HCT116 (cell line): ENCODE measurements around the gene PNLDC1. TPM values are rescaled to one million over a fixed set of nuclear protein-coding genes. Genes with fewer than 3 reads are reported as not detected.

Experiments
- ATAC-seq: fragments of 200-7000 bp; cut with Tn5 transposase; 2 replicates; pipeline ENCODE4 v1.9.1; 2020; ENCODE audit warnings: mild to moderate bottlenecking, moderate library complexity
- BruUV-seq: library from RNA; stranded (reverse); fragments of 400-500 nt; replicated peaks from 2 replicates; lab custom pipeline; 2021; lab: Mats Ljungman, UMichigan
- CTCF ChIA-PET: fragments of 300-600 bp; sonication (Branson Sonifier 250); formaldehyde crosslinking; loops from one replicate; lab custom pipeline; 2021; ENCODE audit warnings: antibody characterized with exemption; lab: Charles Lee
- POLR2A ChIA-PET: fragments of 300-600, 350-600 bp; sonication (Branson Sonifier 250); formaldehyde crosslinking; loops from one replicate; lab custom pipeline; 2021; ENCODE audit warnings: antibody characterized with exemption; lab: Charles Lee
- RAD21 ChIA-PET, 2 experiments: fragments of 300-600 bp; sonication (Branson Sonifier 250); formaldehyde crosslinking; loops; one replicate each; lab custom pipeline; 2023; ENCODE audit warnings: low total read pairs in 2 of 2; ENCODE audit not compliant: uncharacterized antibody in 2 of 2, unreplicated experiment in 2 of 2, low non-redundant PET in 1 of 2; lab: Charles Lee
- DNase-seq: peaks from one replicate; pipeline ENCODE4 v3.0.0-alpha.2; 2010; ENCODE audit warnings: low read depth, low spot score
- H2AFZ ChIP-seq: fragments of 200-600 bp; shearing (Covaris generic), sonication (generic); 2 replicates; pipeline ENCODE4 v1.6.1; 2017; ENCODE audit warnings: low read depth, mixed run types, mixed read lengths, antibody characterized with exemption, low read length; ENCODE audit not compliant: poor library complexity, severe bottlenecking
- H3K27ac ChIP-seq: 2 replicates; pipeline ENCODE4 v1.5.1; 2012; ENCODE audit warnings: low read depth, low read length
- H3K27me3 ChIP-seq: fragments of 200-600 bp; sonication (generic); 2 replicates; pipeline ENCODE4 v1.6.1; 2016; ENCODE audit warnings: mixed run types, low read length, mixed read lengths; ENCODE audit not compliant: insufficient read depth
- H3K36me3 ChIP-seq, 2 experiments: fragments of 200-500 bp in 1 of 2; fragments of 200-600 bp in 1 of 2; sonication (Bioruptor generic) in 1 of 2; sonication (generic) in 1 of 2; 2 replicates each; pipeline versions ENCODE4 v1.5.1 to v1.6.1; 2014 to 2016; ENCODE audit warnings: low read length in 2 of 2, inconsistent platforms in 1 of 2, mixed read lengths in 1 of 2, mixed run types in 1 of 2; ENCODE audit not compliant: insufficient read depth in 2 of 2, control insufficient read depth in 1 of 2
- H3K4me1 ChIP-seq, 2 experiments: fragments of 200-600 bp in 1 of 2; sonication (generic) in 1 of 2; 2 replicates each; pipeline versions ENCODE4 v1.5.1 to v1.6.1; 2012 to 2017; ENCODE audit warnings: low read length in 2 of 2, inconsistent platforms in 1 of 2, mild to moderate bottlenecking in 1 of 2, mixed read lengths in 1 of 2, mixed run types in 1 of 2, moderate library complexity in 1 of 2; ENCODE audit not compliant: insufficient read depth in 2 of 2, control insufficient read depth in 1 of 2
- H3K4me2 ChIP-seq: fragments of 200-600 bp; sonication (generic); 2 replicates; pipeline ENCODE4 v1.6.1; 2017; ENCODE audit warnings: mixed run types, low read length, mixed read lengths
- H3K4me3 ChIP-seq, 2 experiments: fragments of 200-600 bp in 1 of 2; sonication (generic) in 1 of 2; replicated peaks in 1 of 2; 2 replicates each; pipeline ENCODE4 v1.5.1; 2011 to 2016; ENCODE audit warnings: low read length in 2 of 2, control low read depth in 1 of 2, low read depth in 1 of 2, mild to moderate bottlenecking in 1 of 2, mixed read lengths in 1 of 2, mixed run types in 1 of 2
- H3K79me2 ChIP-seq: fragments of 200-600 bp; sonication (generic); 2 replicates; pipeline ENCODE4 v1.6.1; 2017; ENCODE audit warnings: mild to moderate bottlenecking, mixed run types, low read length, moderate library complexity, mixed read lengths; ENCODE audit not compliant: insufficient read depth
- H3K9ac ChIP-seq: fragments of 200-600 bp; sonication (generic); 2 replicates; pipeline ENCODE4 v1.6.1; 2016; ENCODE audit warnings: low read length, mixed read lengths
- H3K9me2 ChIP-seq: fragments of 200-600 bp; sonication (generic), shearing (Covaris generic); 2 replicates; pipeline ENCODE4 v1.6.1; 2017; ENCODE audit warnings: mixed run types, mild to moderate bottlenecking, moderate library complexity; ENCODE audit not compliant: insufficient read depth
- H3K9me3 ChIP-seq, 2 experiments: fragments of 200-500 bp in 1 of 2; fragments of 200-600 bp in 1 of 2; sonication (Bioruptor generic) in 1 of 2; sonication (generic) in 1 of 2; 2 replicates each; pipeline ENCODE4 v1.6.1; 2014 to 2017; ENCODE audit warnings: low read length in 2 of 2, mixed read lengths in 2 of 2, inconsistent platforms in 1 of 2, low read depth in 1 of 2, mild to moderate bottlenecking in 1 of 2, mixed run types in 1 of 2, moderate library complexity in 1 of 2; ENCODE audit not compliant: control insufficient read depth in 1 of 2, insufficient read depth in 1 of 2
- H4K20me1 ChIP-seq: fragments of 200-600 bp; sonication (generic), shearing (Covaris generic); 2 replicates; pipeline ENCODE4 v1.6.1; 2017; ENCODE audit warnings: mixed run types, mild to moderate bottlenecking, moderate library complexity; ENCODE audit not compliant: insufficient read depth
- CTCF ChIP-seq, 3 experiments: fragments of 200-600 bp in 1 of 3; sonication (generic) in 1 of 3; IDR thresholded peaks in 2 of 3; conservative IDR thresholded peaks in 1 of 3; 2 replicates each; pipeline ENCODE4 v1.5.1; 2012 to 2017; ENCODE audit warnings: low read depth in 2 of 3, low read length in 2 of 3, antibody characterized with exemption in 1 of 3, borderline replicate concordance in 1 of 3, control low read depth in 1 of 3, mild to moderate bottlenecking in 1 of 3, mixed read lengths in 1 of 3, mixed run types in 1 of 3, moderate library complexity in 1 of 3; ENCODE audit not compliant: insufficient read depth in 1 of 3
- SRF ChIP-seq: IDR thresholded peaks from 2 replicates; pipeline ENCODE4 v1.6.1; 2012; ENCODE audit warnings: low read depth
- ZFX ChIP-seq: fragments of 450-650 bp; IDR thresholded peaks from 2 replicates; pipeline ENCODE4 v1.6.1; 2017
- intact Hi-C: fragments of 100-400 bp; cut with micrococcal nuclease; formaldehyde crosslinking; loops from 2 replicates; pipeline ENCODE4 v1.10.0; 2022
- total RNA-seq: library from RNA; stranded (reverse); gene quantifications from one replicate; pipeline ENCODE4 v1.2.1, GENCODE V29; 2021; ENCODE audit not compliant: unreplicated experiment

Gene PNLDC1
- total RNA-seq, 1 experiment from 2014 or later, result 0.37 TPM

- intact Hi-C loops, result no loop called here
- DNase-seq, result no peak
- Histone ChIP-seq H4K20me1 (no peaks in the 10 kb centered on the region), H3K4me3 (no peak overlapping the region), H3K79me2 (no peaks in the 10 kb centered on the region), H2AFZ (no peak overlapping the region), H3K4me1 (no peaks in the 10 kb centered on the region), H3K27ac (no peak overlapping the region), H3K27me3 (no peaks in the 10 kb centered on the region), H3K36me3 (peaks cover 4 to 12% of the 10 kb centered on the region in 2 experiments; a peak in 3 of 4 replicates), H3K9me2 (no peaks in the 10 kb centered on the region), H3K9ac (no peak overlapping the region), H3K4me2 (no peak overlapping the region), H3K9me3 (no peaks in the 10 kb centered on the region)
- CTCF ChIA-PET, result no interaction called here
- no peak for ATAC-seq
- BruUV-seq, result no TSS peak
- RAD21 ChIA-PET, result no interaction called here
- no peak for TF ChIP-seq CTCF (IDR thresholded peaks at IDR 0.05 in 2 of 3, conservative IDR thresholded peaks at IDR 0.05 in 1 of 3; ENCODE audit: borderline replicate concordance in 1 of 3, insufficient read depth in 1 of 3, low read depth in 2 of 3, low read length in 2 of 3)
- TF ChIP-seq ZFX, result no peak
- POLR2A ChIA-PET, result interaction anchor here (1.6 kb wide), 1 partner anchor 8 kb away, joined by 3 read pairs; the partner anchor contains the start of gene ACAT2
These were observed 30.6 kb upstream of the PNLDC1 start for GRCh38 chr6:159769470-159769869.

- CTCF ChIA-PET, result no interaction called here
These were observed 27.9 kb upstream of the PNLDC1 start for GRCh38 chr6:159772196-159772595.

More at GRCh38 chr6:159772196-159772595, 27.9 kb upstream of the PNLDC1 start:
- no peaks in the 10 kb centered on the region for H3K27me3 ChIP-seq
- H3K36me3 ChIP-seq, result peaks cover 4 to 10% of the 10 kb centered on the region in 2 experiments; a peak in 2 of 4 replicates
- no peak overlapping the region for H3K4me3 ChIP-seq
- intact Hi-C loops, result no loop called here
- BruUV-seq, result no TSS peak
- no peaks in the 10 kb centered on the region for H3K9me3 ChIP-seq
- no peaks in the 10 kb centered on the region for H4K20me1 ChIP-seq
- no peak for ATAC-seq
- ChIA-PET RAD21 (interaction anchor here in 1 of 2 experiments (0.6 kb wide), 1 partner anchor 529 kb away, joined by 4 read pairs; no protein-coding TSS in a partner anchor), POLR2A (interaction anchor here (1.8 kb wide), 1 partner anchor 18 kb away, joined by 6 read pairs; the partner anchor contains the start of genes MRPL18 and TCP1)
- no peak for DNase-seq
- H3K4me2 ChIP-seq, result no peak overlapping the region
- no peaks in the 10 kb centered on the region for H3K9me2 ChIP-seq
- no peaks in the 10 kb centered on the region for H3K79me2 ChIP-seq
- H3K4me1 ChIP-seq, result peaks cover 0 to 5% of the 10 kb centered on the region in 2 experiments; a peak in 2 of 4 replicates
- H2AFZ ChIP-seq, result no peak overlapping the region
- TF ChIP-seq SRF, result no peak
- no peak overlapping the region for H3K9ac ChIP-seq
- no peak overlapping the region for H3K27ac ChIP-seq
